HG02981 (cell line): ENCODE measurements around the gene MESP1.

ENCODE experiments used
- ATAC-seq: cut with Tn5 transposase; IDR thresholded peaks from one replicate; pipeline ENCODE4 v1.9.1; 2021; ENCODE audit warnings: mild to moderate bottlenecking, moderate library complexity; ENCODE audit not compliant: unreplicated experiment

Gene MESP1

GRCh38 chr15:89732451-89733172 is 18.4 kb downstream of the MESP1 start:
- no peak for ATAC-seq

GRCh38 chr15:89731275-89731674 is 19.8 kb downstream of the MESP1 start:
- no peak for ATAC-seq

- no peak for ATAC-seq
Measured at GRCh38 chr15:89728254-89728653, 22.8 kb downstream of the MESP1 start.

GRCh38 chr15:89725064-89725463 is 26.0 kb downstream of the MESP1 start:
- ATAC-seq: no peak

GRCh38 chr15:89724621-89725020 is 26.4 kb downstream of the MESP1 start:
- no peak for ATAC-seq

GRCh38 chr15:89723031-89723430 is 28.0 kb downstream of the MESP1 start:
- ATAC-seq: no peak

GRCh38 chr15:89714775-89715174 is 36.3 kb downstream of the MESP1 start:
- no peak for ATAC-seq

- no peak for ATAC-seq
Measured at GRCh38 chr15:89707577-89707976, 43.5 kb downstream of the MESP1 start.

GRCh38 chr15:89704411-89704810 is 46.6 kb downstream of the MESP1 start:
- no peak for ATAC-seq
